Measurements from ENCODE around the gene PTRHD1. TPM values are rescaled to one million over a fixed set of nuclear protein-coding genes. Genes with fewer than 3 reads are reported as not detected.

PTRHD1 gene
- total RNA-seq, 2 donors from 2014 or later, result 45.0 to 48.3 TPM

Other genes with a start within 250 kb of the PTRHD1 start
- 10 to 100 TPM in 1 of 2 donors, 1 to 10 TPM in 1; 9.8 to 10.8 TPM for gene CENPO, start within 50 bp of the PTRHD1 start, total RNA-seq
- 10 to 100 TPM; 30.2 to 36.7 TPM for gene ADCY3, start 126.8 kb upstream of the PTRHD1 start, total RNA-seq
- 1 to 10 TPM; 3.7 to 4.8 TPM for gene DNAJC27, start 178.6 kb upstream of the PTRHD1 start, total RNA-seq
- 1 to 10 TPM in 1 of 2 donors, under 1 TPM in 1; 0.98 to 2.5 TPM for gene EFR3B, start 248.7 kb upstream of the PTRHD1 start, total RNA-seq

All from left colon (tissue), 2 donors.